Skeletal muscle tissue (tissue), 4 donors: ENCODE measurements around the gene FABP3. TPM values are rescaled to one million over a fixed set of nuclear protein-coding genes. Genes with fewer than 3 reads are reported as not detected.

Source experiments
- H3K27ac ChIP-seq: one replicate; pipeline ENCODE4 v1.7.0; 2013; ENCODE audit warnings: mild to moderate bottlenecking, low read depth, low read length, inconsistent platforms
- H3K27me3 ChIP-seq, 3 donors: one replicate each; pipeline ENCODE4 v1.7.0; 2013; ENCODE audit warnings: low read length in 3 of 3; ENCODE audit not compliant: control insufficient read depth in 3 of 3, insufficient read depth in 3 of 3
- H3K36me3 ChIP-seq, 3 donors: one replicate each; pipeline ENCODE4 v1.7.0; 2013; ENCODE audit warnings: low read length in 3 of 3; ENCODE audit not compliant: control insufficient read depth in 3 of 3, insufficient read depth in 3 of 3
- H3K4me1 ChIP-seq, 3 donors: one replicate each; pipeline ENCODE4 v1.7.0; 2013; ENCODE audit warnings: low read length in 3 of 3, mild to moderate bottlenecking in 3 of 3; ENCODE audit not compliant: control insufficient read depth in 3 of 3, insufficient read depth in 3 of 3
- H3K4me3 ChIP-seq, 3 donors: one replicate each; pipeline ENCODE4 v1.7.0; 2013; ENCODE audit warnings: low read length in 3 of 3
- H3K9ac ChIP-seq, 3 donors: one replicate each; pipeline ENCODE4 v1.7.0; 2013; ENCODE audit warnings: low read length in 3 of 3, mild to moderate bottlenecking in 3 of 3, moderate library complexity in 2 of 3, low read depth in 1 of 3
- H3K9me3 ChIP-seq, 3 donors: one replicate each; pipeline ENCODE4 v1.7.0; 2013; ENCODE audit warnings: low read length in 3 of 3; ENCODE audit not compliant: control insufficient read depth in 3 of 3
- total RNA-seq: library from RNA; depleted of rRNA; stranded (reverse); fragments of >200 nt; gene quantifications from one replicate; pipeline ENCODE4 v1.2.3, GENCODE V29; 2014
- donor health status: Osteomylitis.

Gene FABP3
- total RNA-seq, 1 donor from 2014 or later: 201 TPM

GRCh38 chr1:31373897-31374486 lies 1.1 kb upstream of the FABP3 start:
- H3K4me1 ChIP-seq: peaks cover 36 to 56% (median 52%) of the 10 kb centered on the region in 3 donors
- H3K27me3 ChIP-seq: no peaks in the 10 kb centered on the region
- peaks cover 0 to 24% (median 3%) of the 10 kb centered on the region in 3 donors for H3K36me3 ChIP-seq
- H3K27ac ChIP-seq: peak overlapping the region; percentile 97
- H3K9ac ChIP-seq: peak overlapping the region; percentile 54 to 98 (median 69)
- no peaks in the 10 kb centered on the region for H3K9me3 ChIP-seq
- peak overlapping the region; percentile 45 to 99 (median 86) for H3K4me3 ChIP-seq

GRCh38 chr1:31372751-31373055 lies 173 bp downstream of the FABP3 start:
- Histone ChIP-seq H3K9ac (peak overlapping the region; percentile 93 to 98 (median 98)), H3K36me3 (peaks cover 5 to 36% (median 8%) of the 10 kb centered on the region in 3 donors), H3K9me3 (no peaks in the 10 kb centered on the region), H3K4me1 (peaks cover 46 to 69% (median 64%) of the 10 kb centered on the region in 3 donors), H3K4me3 (peak overlapping the region; percentile 86 to 99 (median 92)), H3K27me3 (no peaks in the 10 kb centered on the region), H3K27ac (peak overlapping the region; percentile 97)

GRCh38 chr1:31372051-31372450 lies 825 bp downstream of the FABP3 start:
- Histone ChIP-seq H3K9me3 (no peaks in the 10 kb centered on the region), H3K36me3 (peaks cover 12 to 43% (median 15%) of the 10 kb centered on the region in 3 donors), H3K27ac (peak overlapping the region; percentile 97), H3K27me3 (no peaks in the 10 kb centered on the region), H3K4me3 (peak overlapping the region; percentile 86 to 99 (median 92)), H3K4me1 (peaks cover 53 to 76% (median 69%) of the 10 kb centered on the region in 3 donors), H3K9ac (peak overlapping the region; percentile 93 to 98 (median 98))

- Histone ChIP-seq H3K9ac (peak overlapping the region; percentile 93 to 98 (median 98)), H3K36me3 (peaks cover 19 to 50% (median 22%) of the 10 kb centered on the region in 3 donors), H3K4me1 (peaks cover 60 to 83% (median 74%) of the 10 kb centered on the region in 3 donors), H3K27me3 (no peaks in the 10 kb centered on the region), H3K27ac (peak overlapping the region; percentile 97), H3K4me3 (peak overlapping the region; percentile 86 to 99 (median 92)), H3K9me3 (no peaks in the 10 kb centered on the region)
Observed at GRCh38 chr1:31371121-31371959, 1.5 kb downstream of the FABP3 start.

- H3K4me1 ChIP-seq: peaks cover 66 to 88% (median 76%) of the 10 kb centered on the region in 3 donors
- H3K9me3 ChIP-seq: no peaks in the 10 kb centered on the region
- H3K4me3 ChIP-seq: peak overlapping the region; percentile 86 to 99 (median 92)
- H3K27ac ChIP-seq: peak overlapping the region; percentile 97
- H3K27me3 ChIP-seq: no peaks in the 10 kb centered on the region
- H3K36me3 ChIP-seq: peaks cover 27 to 58% (median 29%) of the 10 kb centered on the region in 3 donors
- peak overlapping the region; percentile 93 to 98 (median 98) for H3K9ac ChIP-seq
Observed at GRCh38 chr1:31370565-31370964, 2.3 kb downstream of the FABP3 start.

GRCh38 chr1:31370021-31370420 lies 2.9 kb downstream of the FABP3 start:
- H3K9me3 ChIP-seq: no peaks in the 10 kb centered on the region
- H3K4me1 ChIP-seq: peaks cover 71 to 93% (median 82%) of the 10 kb centered on the region in 3 donors
- peak overlapping the region; percentile 86 to 99 (median 92) for H3K4me3 ChIP-seq
- peak overlapping the region; percentile 93 to 98 (median 98) for H3K9ac ChIP-seq
- H3K36me3 ChIP-seq: peaks cover 32 to 63% (median 35%) of the 10 kb centered on the region in 3 donors
- no peaks in the 10 kb centered on the region for H3K27me3 ChIP-seq
- peak overlapping the region; percentile 97 for H3K27ac ChIP-seq

GRCh38 chr1:31368611-31369107 lies 4.2 kb downstream of the FABP3 start:
- Histone ChIP-seq H3K4me1 (peaks cover 64 to 90% (median 74%) of the 10 kb centered on the region in 3 donors), H3K36me3 (peaks cover 45 to 73% (median 47%) of the 10 kb centered on the region in 3 donors), H3K9me3 (no peaks in the 10 kb centered on the region), H3K4me3 (peak overlapping the region; percentile 21 to 92 (median 71)), H3K9ac (peak overlapping the region in 2 of 3 donors; percentile 2 to 75), H3K27ac (peak overlapping the region; percentile 97), H3K27me3 (no peaks in the 10 kb centered on the region)

GRCh38 chr1:31366796-31367195 lies 6.1 kb downstream of the FABP3 start:
- Histone ChIP-seq H3K4me1 (peaks cover 50 to 75% (median 60%) of the 10 kb centered on the region in 3 donors), H3K36me3 (peaks cover 47 to 66% (median 48%) of the 10 kb centered on the region in 3 donors), H3K27me3 (no peaks in the 10 kb centered on the region), H3K27ac (peak overlapping the region; percentile 9), H3K9ac (peak overlapping the region in 1 of 3 donors; percentile 55), H3K9me3 (no peaks in the 10 kb centered on the region), H3K4me3 (no peak overlapping the region)

- Histone ChIP-seq H3K9ac (peak overlapping the region in 1 of 3 donors; percentile 5), H3K27ac (peak overlapping the region; percentile 17), H3K36me3 (peaks cover 51 to 55% (median 53%) of the 10 kb centered on the region in 3 donors), H3K9me3 (no peaks in the 10 kb centered on the region), H3K4me3 (no peak overlapping the region), H3K27me3 (no peaks in the 10 kb centered on the region), H3K4me1 (peaks cover 45 to 55% (median 47%) of the 10 kb centered on the region in 3 donors)
Observed at GRCh38 chr1:31364561-31365250, 8.2 kb downstream of the FABP3 start.
